ENCODE results near the gene SPAG16. TPM values are rescaled to one million over a fixed set of nuclear protein-coding genes. Genes with fewer than 3 reads are reported as not detected.

SPAG16 gene
- total RNA-seq, 1 experiment from 2014 or later, result 0.30 TPM

DNA sequence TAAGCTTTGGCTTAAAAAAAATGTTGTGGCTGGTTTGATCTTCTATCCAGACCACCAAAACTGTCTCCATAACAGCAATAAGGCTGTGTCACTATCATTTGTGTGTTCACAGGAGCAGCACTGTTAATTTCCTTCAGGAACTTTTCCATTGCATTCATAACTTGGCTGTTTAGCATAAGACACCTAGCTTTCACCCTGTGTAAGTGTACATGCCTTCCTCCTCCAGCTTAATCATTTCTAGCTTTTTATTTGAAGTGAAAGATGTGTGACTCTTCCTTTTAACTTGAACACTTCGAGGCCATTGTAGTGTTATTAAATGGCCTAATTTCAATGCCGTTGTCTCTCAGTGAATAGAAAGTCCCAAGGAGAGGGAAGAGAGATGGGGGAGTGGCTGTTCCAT, 773.7 kb downstream of the SPAG16 start:
- H3K27ac ChIP-seq (ENCODE audit: low read depth, low read length), result no peak overlapping the region
- BruUV-seq (replicated peaks), result no TSS peak
- CTCF ChIA-PET, result interaction anchor here (0.6 kb wide), 1 partner anchor 1383 kb away, joined by 5 read pairs; no protein-coding TSS in a partner anchor

More for the DNA sequence above, 773.7 kb downstream of the SPAG16 start:
- H3K4me3 ChIP-seq (replicated peaks in 1 of 2; ENCODE audit: low read depth in 1 of 2, low read length in 2 of 2), result no peak overlapping the region
- TF ChIP-seq, protein P1, sequence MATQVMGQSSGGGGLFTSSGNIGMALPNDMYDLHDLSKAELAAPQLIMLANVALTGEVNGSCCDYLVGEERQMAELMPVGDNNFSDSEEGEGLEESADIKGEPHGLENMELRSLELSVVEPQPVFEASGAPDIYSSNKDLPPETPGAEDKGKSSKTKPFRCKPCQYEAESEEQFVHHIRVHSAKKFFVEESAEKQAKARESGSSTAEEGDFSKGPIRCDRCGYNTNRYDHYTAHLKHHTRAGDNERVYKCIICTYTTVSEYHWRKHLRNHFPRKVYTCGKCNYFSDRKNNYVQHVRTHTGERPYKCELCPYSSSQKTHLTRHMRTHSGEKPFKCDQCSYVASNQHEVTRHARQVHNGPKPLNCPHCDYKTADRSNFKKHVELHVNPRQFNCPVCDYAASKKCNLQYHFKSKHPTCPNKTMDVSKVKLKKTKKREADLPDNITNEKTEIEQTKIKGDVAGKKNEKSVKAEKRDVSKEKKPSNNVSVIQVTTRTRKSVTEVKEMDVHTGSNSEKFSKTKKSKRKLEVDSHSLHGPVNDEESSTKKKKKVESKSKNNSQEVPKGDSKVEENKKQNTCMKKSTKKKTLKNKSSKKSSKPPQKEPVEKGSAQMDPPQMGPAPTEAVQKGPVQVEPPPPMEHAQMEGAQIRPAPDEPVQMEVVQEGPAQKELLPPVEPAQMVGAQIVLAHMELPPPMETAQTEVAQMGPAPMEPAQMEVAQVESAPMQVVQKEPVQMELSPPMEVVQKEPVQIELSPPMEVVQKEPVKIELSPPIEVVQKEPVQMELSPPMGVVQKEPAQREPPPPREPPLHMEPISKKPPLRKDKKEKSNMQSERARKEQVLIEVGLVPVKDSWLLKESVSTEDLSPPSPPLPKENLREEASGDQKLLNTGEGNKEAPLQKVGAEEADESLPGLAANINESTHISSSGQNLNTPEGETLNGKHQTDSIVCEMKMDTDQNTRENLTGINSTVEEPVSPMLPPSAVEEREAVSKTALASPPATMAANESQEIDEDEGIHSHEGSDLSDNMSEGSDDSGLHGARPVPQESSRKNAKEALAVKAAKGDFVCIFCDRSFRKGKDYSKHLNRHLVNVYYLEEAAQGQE (IDR thresholded peaks at IDR 0.05; ENCODE audit: low read depth), result no peak
- TF ChIP-seq ELF1 (IDR thresholded peaks at IDR 0.05; ENCODE audit: borderline replicate concordance, low read depth), result no peak
- TF ChIP-seq CEBPB (IDR thresholded peaks at IDR 0.05; ENCODE audit: low read depth), result no peak
- TF ChIP-seq CBX3 (IDR thresholded peaks at IDR 0.05; ENCODE audit: low read depth), result no peak
- no peak for TF ChIP-seq RAD21 (IDR thresholded peaks at IDR 0.05; ENCODE audit: low read depth)
- TF ChIP-seq ZFX (IDR thresholded peaks at IDR 0.05), result no peak
- TF ChIP-seq SIN3A (IDR thresholded peaks at IDR 0.05; ENCODE audit: low read depth), result no peak
- TF ChIP-seq TCF7L2 (IDR thresholded peaks at IDR 0.05; ENCODE audit: borderline replicate concordance, extremely low read depth, insufficient read depth, insufficient read length), result no peak
- TF ChIP-seq EZH2 (IDR thresholded peaks at IDR 0.05), result no peak
- TF ChIP-seq, protein P2, sequence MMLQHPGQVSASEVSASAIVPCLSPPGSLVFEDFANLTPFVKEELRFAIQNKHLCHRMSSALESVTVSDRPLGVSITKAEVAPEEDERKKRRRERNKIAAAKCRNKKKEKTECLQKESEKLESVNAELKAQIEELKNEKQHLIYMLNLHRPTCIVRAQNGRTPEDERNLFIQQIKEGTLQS (IDR thresholded peaks at IDR 0.05), result no peak
- no peak for TF ChIP-seq POLR2AphosphoS5 (IDR thresholded peaks at IDR 0.05; ENCODE audit: low read depth, low read length)
- TF ChIP-seq JUND (IDR thresholded peaks at IDR 0.05), result no peak
- TF ChIP-seq, protein P3, sequence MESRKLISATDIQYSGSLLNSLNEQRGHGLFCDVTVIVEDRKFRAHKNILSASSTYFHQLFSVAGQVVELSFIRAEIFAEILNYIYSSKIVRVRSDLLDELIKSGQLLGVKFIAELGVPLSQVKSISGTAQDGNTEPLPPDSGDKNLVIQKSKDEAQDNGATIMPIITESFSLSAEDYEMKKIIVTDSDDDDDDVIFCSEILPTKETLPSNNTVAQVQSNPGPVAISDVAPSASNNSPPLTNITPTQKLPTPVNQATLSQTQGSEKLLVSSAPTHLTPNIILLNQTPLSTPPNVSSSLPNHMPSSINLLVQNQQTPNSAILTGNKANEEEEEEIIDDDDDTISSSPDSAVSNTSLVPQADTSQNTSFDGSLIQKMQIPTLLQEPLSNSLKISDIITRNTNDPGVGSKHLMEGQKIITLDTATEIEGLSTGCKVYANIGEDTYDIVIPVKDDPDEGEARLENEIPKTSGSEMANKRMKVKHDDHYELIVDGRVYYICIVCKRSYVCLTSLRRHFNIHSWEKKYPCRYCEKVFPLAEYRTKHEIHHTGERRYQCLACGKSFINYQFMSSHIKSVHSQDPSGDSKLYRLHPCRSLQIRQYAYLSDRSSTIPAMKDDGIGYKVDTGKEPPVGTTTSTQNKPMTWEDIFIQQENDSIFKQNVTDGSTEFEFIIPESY (IDR thresholded peaks at IDR 0.05; ENCODE audit: extremely low read depth, insufficient replicate concordance, low read length), result no peak
- TF ChIP-seq, protein P4, sequence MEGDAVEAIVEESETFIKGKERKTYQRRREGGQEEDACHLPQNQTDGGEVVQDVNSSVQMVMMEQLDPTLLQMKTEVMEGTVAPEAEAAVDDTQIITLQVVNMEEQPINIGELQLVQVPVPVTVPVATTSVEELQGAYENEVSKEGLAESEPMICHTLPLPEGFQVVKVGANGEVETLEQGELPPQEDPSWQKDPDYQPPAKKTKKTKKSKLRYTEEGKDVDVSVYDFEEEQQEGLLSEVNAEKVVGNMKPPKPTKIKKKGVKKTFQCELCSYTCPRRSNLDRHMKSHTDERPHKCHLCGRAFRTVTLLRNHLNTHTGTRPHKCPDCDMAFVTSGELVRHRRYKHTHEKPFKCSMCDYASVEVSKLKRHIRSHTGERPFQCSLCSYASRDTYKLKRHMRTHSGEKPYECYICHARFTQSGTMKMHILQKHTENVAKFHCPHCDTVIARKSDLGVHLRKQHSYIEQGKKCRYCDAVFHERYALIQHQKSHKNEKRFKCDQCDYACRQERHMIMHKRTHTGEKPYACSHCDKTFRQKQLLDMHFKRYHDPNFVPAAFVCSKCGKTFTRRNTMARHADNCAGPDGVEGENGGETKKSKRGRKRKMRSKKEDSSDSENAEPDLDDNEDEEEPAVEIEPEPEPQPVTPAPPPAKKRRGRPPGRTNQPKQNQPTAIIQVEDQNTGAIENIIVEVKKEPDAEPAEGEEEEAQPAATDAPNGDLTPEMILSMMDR (IDR thresholded peaks at IDR 0.05 in 2 of 3, conservative IDR thresholded peaks at IDR 0.05 in 1 of 3; ENCODE audit: borderline replicate concordance in 1 of 3, insufficient read depth in 1 of 3, low read depth in 2 of 3, low read length in 2 of 3), result no peak
- TF ChIP-seq, protein P5, sequence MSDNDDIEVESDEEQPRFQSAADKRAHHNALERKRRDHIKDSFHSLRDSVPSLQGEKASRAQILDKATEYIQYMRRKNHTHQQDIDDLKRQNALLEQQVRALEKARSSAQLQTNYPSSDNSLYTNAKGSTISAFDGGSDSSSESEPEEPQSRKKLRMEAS (IDR thresholded peaks at IDR 0.05), result no peak
- no peak for TF ChIP-seq YY1 (IDR thresholded peaks at IDR 0.05; ENCODE audit: extremely low read depth, insufficient replicate concordance, low read depth, low read length)
- TF ChIP-seq SRF (IDR thresholded peaks at IDR 0.05; ENCODE audit: low read depth), result no peak
- no peak overlapping the region for H3K9ac ChIP-seq (ENCODE audit: low read length)
- no peaks in the 10 kb centered on the region for H3K9me2 ChIP-seq (ENCODE audit: insufficient read depth)
- H3K4me1 ChIP-seq (ENCODE audit: control insufficient read depth in 1 of 2, insufficient read depth in 2 of 2, low read length in 2 of 2), result no peaks in the 10 kb centered on the region
- intact Hi-C loops (cut with micrococcal nuclease), result no loop called here
- no peak overlapping the region for H3K4me2 ChIP-seq (ENCODE audit: low read length)
- no peaks in the 10 kb centered on the region; the same call in 1 of the 2 replicates for H4K20me1 ChIP-seq (ENCODE audit: insufficient read depth)
- H3K79me2 ChIP-seq (ENCODE audit: insufficient read depth, low read length), result no peaks in the 10 kb centered on the region
- ChIA-PET POLR2A (no interaction called here), RAD21 (ENCODE audit: low non-redundant PET in 1 of 2, low total read pairs in 2 of 2, uncharacterized antibody in 2 of 2, unreplicated experiment in 2 of 2) (interaction anchor here in 1 of 2 experiments (0.7 kb wide), 1 partner anchor 173 kb away, joined by 3 read pairs; no protein-coding TSS in a partner anchor)
- DNase-seq (ENCODE audit: low read depth, low spot score) (no peak), ATAC-seq (no peak)
- H2AFZ ChIP-seq (ENCODE audit: low read depth, low read length, poor library complexity, severe bottlenecking), result no peak overlapping the region
- no peaks in the 10 kb centered on the region for H3K36me3 ChIP-seq (ENCODE audit: control insufficient read depth in 1 of 2, insufficient read depth in 2 of 2, low read length in 2 of 2)
- H3K9me3 ChIP-seq (ENCODE audit: control insufficient read depth in 1 of 2, insufficient read depth in 1 of 2, low read depth in 1 of 2, low read length in 2 of 2), result no peaks in the 10 kb centered on the region
- no peaks in the 10 kb centered on the region for H3K27me3 ChIP-seq (ENCODE audit: insufficient read depth, low read length)
